ENCODE data around the gene E2F4.

DNA sequence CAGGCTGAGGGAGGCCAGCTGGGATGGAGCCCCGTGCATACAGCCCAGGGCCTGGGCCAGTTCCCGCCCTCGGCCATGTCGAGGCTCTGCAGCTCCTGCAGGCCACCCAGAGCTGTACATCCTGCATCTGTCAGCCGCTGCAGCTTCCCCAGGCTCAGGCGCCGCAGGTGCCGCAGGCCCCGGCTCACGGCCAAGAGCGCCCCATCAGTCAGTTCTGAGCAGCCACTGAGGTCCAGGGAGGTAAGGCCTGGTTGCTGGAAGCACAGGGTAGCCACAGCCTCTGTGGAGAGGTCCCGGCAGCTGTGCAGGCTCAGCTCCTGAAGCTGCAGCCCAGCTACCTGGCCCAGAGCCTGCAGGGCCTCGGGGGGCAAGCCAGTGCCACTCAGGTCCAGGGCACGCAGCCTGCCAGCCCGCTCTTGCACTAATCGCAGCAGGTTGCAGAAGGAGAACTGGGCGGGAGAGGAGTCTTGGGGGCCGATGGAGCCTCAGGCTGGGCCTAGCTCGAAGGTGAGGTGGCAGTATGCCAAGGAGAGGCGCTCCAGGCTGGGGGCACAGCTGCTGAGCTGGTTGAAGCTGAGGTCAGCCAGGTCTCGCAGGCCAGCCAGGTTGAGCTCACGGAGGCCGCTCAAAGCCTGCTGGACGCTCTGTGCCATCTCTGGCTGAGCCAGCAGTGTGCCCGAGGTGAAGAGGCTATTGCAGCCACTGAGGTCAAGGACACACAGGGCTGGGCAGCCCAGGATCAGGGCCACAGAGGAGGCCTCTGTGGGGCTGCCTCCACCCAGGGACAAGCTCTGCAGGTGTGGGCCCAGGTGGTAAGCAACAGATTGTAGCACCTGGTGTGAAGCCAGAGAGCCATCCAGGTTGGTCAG lies 18.3 kb downstream of the E2F4 start:
- TF ChIP-seq, protein P1, sequence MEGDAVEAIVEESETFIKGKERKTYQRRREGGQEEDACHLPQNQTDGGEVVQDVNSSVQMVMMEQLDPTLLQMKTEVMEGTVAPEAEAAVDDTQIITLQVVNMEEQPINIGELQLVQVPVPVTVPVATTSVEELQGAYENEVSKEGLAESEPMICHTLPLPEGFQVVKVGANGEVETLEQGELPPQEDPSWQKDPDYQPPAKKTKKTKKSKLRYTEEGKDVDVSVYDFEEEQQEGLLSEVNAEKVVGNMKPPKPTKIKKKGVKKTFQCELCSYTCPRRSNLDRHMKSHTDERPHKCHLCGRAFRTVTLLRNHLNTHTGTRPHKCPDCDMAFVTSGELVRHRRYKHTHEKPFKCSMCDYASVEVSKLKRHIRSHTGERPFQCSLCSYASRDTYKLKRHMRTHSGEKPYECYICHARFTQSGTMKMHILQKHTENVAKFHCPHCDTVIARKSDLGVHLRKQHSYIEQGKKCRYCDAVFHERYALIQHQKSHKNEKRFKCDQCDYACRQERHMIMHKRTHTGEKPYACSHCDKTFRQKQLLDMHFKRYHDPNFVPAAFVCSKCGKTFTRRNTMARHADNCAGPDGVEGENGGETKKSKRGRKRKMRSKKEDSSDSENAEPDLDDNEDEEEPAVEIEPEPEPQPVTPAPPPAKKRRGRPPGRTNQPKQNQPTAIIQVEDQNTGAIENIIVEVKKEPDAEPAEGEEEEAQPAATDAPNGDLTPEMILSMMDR (conservative IDR thresholded peaks at IDR 0.05) = no peak
- no peak for TF ChIP-seq ZFX (IDR thresholded peaks at IDR 0.05)
